Measurements from ENCODE around the gene ZNF48.

Gene ZNF48

DNA sequence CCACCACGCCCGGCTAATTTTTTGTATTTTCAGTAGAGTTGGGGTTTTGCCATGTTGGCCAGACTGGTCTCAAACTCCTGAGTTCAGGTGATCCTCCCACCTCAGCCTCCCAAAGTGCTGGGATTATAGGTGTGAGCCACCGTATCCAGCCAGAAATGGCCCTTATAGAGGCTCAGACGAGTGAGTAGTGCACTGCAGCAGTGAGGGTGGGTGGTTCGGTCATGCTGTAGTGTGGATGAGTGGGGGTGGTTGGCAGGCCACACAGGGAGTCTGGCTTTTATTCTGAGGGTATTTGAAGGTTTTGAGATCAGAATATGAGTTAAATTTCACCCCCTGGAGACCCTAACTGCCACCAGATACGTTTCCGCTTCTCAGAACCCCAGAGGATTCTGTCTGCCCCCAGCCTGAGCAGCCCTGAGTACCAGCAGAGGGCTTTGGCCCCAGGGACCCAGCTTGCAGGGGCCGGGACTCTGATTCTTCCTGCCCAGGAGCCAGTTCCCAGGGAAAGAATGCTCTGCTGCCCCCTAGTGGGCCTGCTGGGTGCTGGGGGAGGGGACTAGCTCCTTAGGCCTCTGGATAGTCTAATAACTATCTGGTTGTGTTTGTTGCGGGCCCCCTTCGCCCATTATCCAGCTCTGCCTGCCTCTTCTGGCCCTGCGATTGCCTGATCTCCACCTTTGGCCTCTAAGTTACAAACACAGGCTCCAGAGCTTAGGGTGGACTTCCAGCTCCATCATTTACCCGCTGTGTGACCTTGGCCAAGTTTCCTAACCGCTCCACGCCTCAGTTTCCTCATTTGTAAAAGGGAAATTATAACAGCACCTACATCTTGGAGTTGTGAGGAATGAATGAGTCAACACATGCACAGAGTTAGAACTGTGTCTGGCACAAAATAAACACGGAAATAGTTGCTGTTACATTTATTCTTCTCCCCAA is 14.2 kb downstream of the ZNF48 start:
- Histone ChIP-seq H3K9me3 (ENCODE audit: low read depth, low read length) (no peaks in the 10 kb centered on the region), H3K9ac (ENCODE audit: insufficient read length) (no peak overlapping the region), H3K4me3 (0 out of 2 replicates have a peak overlapping the region, but pooled peaks have one; percentile 5), H3K36me3 (ENCODE audit: insufficient read depth, low read length) (peaks cover 10% of the 10 kb centered on the region), H3K27ac (no peak overlapping the region)
- DNase-seq (ENCODE audit: low read depth, low spot score): peak; percentile 47
- TF ChIP-seq POLR2AphosphoS5 (IDR thresholded peaks at IDR 0.05; ENCODE audit: borderline replicate concordance, low read depth, low read length): no peak
- no peak for TF ChIP-seq FOXP2 (optimal IDR thresholded peaks at IDR 0.05; ENCODE audit: control extremely low read depth, extremely low read length, insufficient read depth)
- no peak for TF ChIP-seq EZH2 (IDR thresholded peaks at IDR 0.05)

DNA sequence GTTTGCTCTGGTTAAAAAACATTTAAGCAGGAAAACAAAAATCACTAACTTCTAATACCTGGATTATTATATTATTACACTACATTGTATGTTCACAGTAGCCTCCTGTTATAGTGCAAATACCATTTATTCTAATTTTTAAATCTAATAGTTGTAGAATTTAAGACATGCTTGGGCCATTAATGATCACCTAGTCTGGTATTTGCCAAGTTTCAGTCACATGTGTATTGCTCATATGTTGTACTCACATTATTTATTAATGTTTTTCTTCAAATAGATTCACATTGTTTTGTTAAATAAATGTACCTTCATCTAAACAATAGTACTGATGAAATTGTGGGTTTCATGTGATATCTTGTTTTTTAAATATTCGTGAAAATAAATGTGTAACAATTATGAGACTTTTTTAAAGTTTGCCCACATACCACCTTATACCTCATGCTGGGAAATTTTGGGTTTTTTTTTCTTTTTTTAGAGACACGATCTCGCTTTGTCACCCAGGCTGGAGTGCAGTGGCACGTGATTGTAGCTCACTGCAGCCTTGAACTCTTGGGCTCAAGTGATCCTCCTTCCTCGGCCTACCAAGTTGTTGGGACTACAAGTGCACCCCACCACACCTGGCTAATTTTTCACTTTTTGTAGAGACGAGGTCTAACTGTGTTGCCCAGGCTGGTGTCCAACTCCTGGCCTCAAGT is 18.0 kb downstream of the ZNF48 start:
- TF ChIP-seq FOXP2 (optimal IDR thresholded peaks at IDR 0.05; ENCODE audit: control extremely low read depth, extremely low read length, insufficient read depth) (no peak), POLR2AphosphoS5 (IDR thresholded peaks at IDR 0.05; ENCODE audit: borderline replicate concordance, low read depth, low read length) (no peak), EZH2 (IDR thresholded peaks at IDR 0.05) (no peak)
- no peaks in the 10 kb centered on the region for H3K9me3 ChIP-seq (ENCODE audit: low read depth, low read length)
- H3K36me3 ChIP-seq (ENCODE audit: insufficient read depth, low read length): peaks cover 10% of the 10 kb centered on the region
- no peak for DNase-seq (ENCODE audit: low read depth, low spot score)
- H3K27ac ChIP-seq: no peak overlapping the region
- no peak overlapping the region for H3K4me3 ChIP-seq
- H3K9ac ChIP-seq (ENCODE audit: insufficient read length): no peak overlapping the region

- DNase-seq (ENCODE audit: low read depth, low spot score): no peak
- H3K27ac ChIP-seq: no peak overlapping the region
- H3K36me3 ChIP-seq (ENCODE audit: insufficient read depth, low read length): peaks cover 10% of the 10 kb centered on the region
- H3K4me3 ChIP-seq: no peak overlapping the region
- H3K9me3 ChIP-seq (ENCODE audit: low read depth, low read length): no peaks in the 10 kb centered on the region
- no peak for TF ChIP-seq FOXP2 (optimal IDR thresholded peaks at IDR 0.05; ENCODE audit: control extremely low read depth, extremely low read length, insufficient read depth)
- no peak for TF ChIP-seq EZH2 (IDR thresholded peaks at IDR 0.05)
- TF ChIP-seq POLR2AphosphoS5 (IDR thresholded peaks at IDR 0.05; ENCODE audit: borderline replicate concordance, low read depth, low read length): no peak
- H3K9ac ChIP-seq (ENCODE audit: insufficient read length): no peak overlapping the region
Observed at GRCh38 chr16:30414159-30414558, 18.9 kb downstream of the ZNF48 start.

- no peak overlapping the region for H3K4me3 ChIP-seq
- H3K9me3 ChIP-seq (ENCODE audit: low read depth, low read length): no peaks in the 10 kb centered on the region
- H3K27ac ChIP-seq: no peak overlapping the region
- no peak for TF ChIP-seq FOXP2 (optimal IDR thresholded peaks at IDR 0.05; ENCODE audit: control extremely low read depth, extremely low read length, insufficient read depth)
- no peak overlapping the region for H3K9ac ChIP-seq (ENCODE audit: insufficient read length)
- DNase-seq (ENCODE audit: low read depth, low spot score): no peak
- H3K36me3 ChIP-seq (ENCODE audit: insufficient read depth, low read length): peaks cover 14% of the 10 kb centered on the region
Observed at GRCh38 chr16:30416047-30416603, 20.9 kb downstream of the ZNF48 start.

DNA sequence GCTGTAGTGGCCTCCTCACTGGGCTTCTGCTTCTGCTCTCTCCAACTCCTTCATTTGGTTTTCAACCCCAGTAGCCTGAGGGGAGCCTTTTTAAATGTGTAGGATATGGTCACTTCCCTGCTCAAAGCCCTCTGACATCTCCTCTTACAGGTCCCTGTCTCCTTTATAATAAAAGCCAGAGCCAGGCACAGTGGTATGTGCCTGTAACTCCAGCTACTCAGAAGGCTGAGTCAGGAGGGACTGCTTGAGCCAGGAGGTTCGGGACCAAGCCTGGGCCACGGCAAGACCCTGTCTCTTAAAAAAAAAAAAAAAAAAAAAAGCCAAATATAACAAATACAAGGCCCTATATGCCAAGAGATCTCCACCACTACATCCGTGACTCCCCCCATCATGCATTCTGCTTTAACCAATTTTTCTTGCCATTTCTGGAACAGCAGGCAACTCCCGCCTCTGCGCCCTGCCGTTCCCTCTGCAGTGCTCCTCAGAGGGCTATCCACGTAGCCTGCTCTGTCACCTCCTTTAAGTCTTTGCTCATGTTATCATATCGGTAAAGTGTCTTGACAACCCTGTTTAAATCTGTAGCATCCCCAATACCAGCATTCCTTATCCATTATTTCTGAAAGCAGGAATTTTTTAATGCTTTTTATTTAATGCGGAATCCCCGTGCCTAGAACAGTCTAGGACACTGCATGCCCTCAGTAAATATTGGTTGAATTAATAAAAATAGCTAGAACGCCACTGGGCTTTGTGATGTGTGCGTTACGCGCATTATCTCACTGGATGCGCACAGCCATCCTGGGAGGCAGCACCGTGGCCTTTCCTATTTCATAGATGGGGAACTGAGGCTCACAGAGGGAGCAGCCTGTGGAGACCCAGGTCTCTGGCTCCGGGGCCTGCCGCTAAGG is 21.7 kb downstream of the ZNF48 start:
- Histone ChIP-seq H3K9me3 (ENCODE audit: low read depth, low read length) (no peaks in the 10 kb centered on the region), H3K27ac (no peak overlapping the region), H3K36me3 (ENCODE audit: insufficient read depth, low read length) (peaks cover 18% of the 10 kb centered on the region), H3K4me3 (peak overlapping the region; percentile 89), H3K9ac (ENCODE audit: insufficient read length) (peak overlapping the region; percentile 73)
- TF ChIP-seq EZH2 (IDR thresholded peaks at IDR 0.05): no peak
- DNase-seq (ENCODE audit: low read depth, low spot score): no peak

DNA sequence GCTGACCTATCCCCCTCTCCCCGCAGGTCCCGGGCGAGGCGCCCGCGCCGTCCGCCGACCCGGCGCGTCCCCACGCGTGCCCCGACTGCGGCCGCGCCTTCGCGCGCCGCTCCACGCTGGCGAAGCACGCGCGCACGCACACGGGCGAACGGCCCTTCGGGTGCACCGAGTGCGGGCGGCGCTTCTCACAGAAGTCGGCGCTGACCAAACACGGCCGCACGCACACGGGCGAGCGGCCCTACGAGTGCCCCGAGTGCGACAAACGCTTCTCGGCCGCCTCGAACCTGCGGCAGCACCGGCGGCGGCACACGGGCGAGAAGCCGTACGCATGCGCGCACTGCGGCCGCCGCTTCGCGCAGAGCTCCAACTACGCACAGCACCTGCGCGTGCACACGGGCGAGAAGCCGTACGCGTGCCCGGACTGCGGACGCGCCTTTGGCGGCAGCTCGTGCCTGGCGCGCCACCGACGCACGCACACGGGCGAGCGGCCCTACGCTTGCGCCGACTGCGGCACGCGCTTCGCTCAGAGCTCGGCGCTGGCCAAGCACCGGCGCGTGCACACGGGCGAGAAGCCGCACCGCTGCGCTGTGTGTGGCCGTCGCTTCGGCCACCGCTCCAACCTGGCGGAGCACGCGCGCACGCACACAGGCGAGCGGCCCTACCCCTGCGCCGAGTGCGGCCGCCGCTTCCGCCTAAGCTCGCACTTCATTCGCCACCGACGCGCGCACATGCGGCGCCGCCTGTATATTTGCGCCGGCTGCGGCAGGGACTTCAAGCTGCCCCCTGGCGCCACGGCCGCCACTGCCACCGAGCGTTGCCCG is 22.5 kb downstream of the ZNF48 start:
- peaks cover 25% of the 10 kb centered on the region for H3K36me3 ChIP-seq (ENCODE audit: insufficient read depth, low read length)
- H3K9me3 ChIP-seq (ENCODE audit: low read depth, low read length): no peaks in the 10 kb centered on the region
- TF ChIP-seq FOXP2 (optimal IDR thresholded peaks at IDR 0.05; ENCODE audit: control extremely low read depth, extremely low read length, insufficient read depth): no peak
- TF ChIP-seq EZH2 (IDR thresholded peaks at IDR 0.05): no peak
- TF ChIP-seq POLR2AphosphoS5 (IDR thresholded peaks at IDR 0.05; ENCODE audit: borderline replicate concordance, low read depth, low read length): peak; percentile 71; the same call in 1 of the 2 replicates
- peak overlapping the region; percentile 89 for H3K4me3 ChIP-seq
- peak; percentile 39 for DNase-seq (ENCODE audit: low read depth, low spot score)
- H3K9ac ChIP-seq (ENCODE audit: insufficient read length): peak overlapping the region; percentile 73
- H3K27ac ChIP-seq: no peak overlapping the region

DNA sequence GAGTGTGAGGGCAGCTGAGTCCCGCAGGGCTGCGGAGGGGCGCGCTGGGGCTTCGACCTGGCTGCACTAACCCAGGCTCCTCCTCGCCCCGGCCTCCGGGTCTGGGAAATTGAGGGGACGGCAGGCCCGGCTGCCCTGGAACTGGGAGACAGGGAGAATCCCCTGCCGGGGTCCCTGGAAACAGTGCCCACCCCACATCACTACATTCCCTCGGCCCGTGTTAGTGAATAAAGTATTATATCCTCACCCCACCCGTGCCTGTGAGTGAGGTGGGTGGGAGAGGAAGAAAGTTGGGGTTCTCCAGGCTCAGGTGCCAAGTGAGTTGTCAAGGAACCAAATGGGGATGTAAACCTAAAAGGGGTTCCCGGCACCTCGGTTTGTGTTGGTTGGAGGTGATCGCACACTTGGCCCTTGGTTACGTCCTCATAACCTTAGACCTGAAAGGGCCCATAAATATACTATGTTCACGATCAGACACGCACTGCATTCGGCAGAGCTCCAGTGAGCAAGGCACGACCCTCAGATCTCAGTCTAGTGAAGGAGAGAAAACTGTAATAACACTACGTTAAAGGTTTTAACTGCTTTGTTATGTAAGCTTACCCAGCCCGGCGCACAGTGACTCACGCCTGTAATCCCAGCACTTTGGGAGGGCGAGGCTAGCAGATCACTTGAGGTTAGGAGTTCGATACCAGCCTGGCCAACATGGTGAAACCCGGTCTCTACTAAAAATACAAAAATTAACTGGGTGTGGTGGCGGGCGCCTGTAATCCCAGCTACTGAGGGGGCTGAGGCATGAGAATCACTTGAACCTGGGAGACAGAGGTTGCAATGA is 23.3 kb downstream of the ZNF48 start:
- H3K27ac ChIP-seq: no peak overlapping the region
- no peaks in the 10 kb centered on the region for H3K9me3 ChIP-seq (ENCODE audit: low read depth, low read length)
- peak overlapping the region; percentile 37 for H3K9ac ChIP-seq (ENCODE audit: insufficient read length)
- DNase-seq (ENCODE audit: low read depth, low spot score): no peak
- TF ChIP-seq EZH2 (IDR thresholded peaks at IDR 0.05) (no peak), FOXP2 (optimal IDR thresholded peaks at IDR 0.05; ENCODE audit: control extremely low read depth, extremely low read length, insufficient read depth) (no peak), POLR2AphosphoS5 (IDR thresholded peaks at IDR 0.05; ENCODE audit: borderline replicate concordance, low read depth, low read length) (no peak)
- peaks cover 24% of the 10 kb centered on the region for H3K36me3 ChIP-seq (ENCODE audit: insufficient read depth, low read length)
- H3K4me3 ChIP-seq: peak overlapping the region; percentile 89
